Fibroblast of skin of left biceps (primary cell): ENCODE measurements around the gene RABGAP1L.

Source experiments
- DNase-seq, 2 experiments: peaks; one replicate each; pipeline ENCODE4 v3.0.0-alpha.2; 2013; ENCODE audit warnings: low read depth in 2 of 2

Gene RABGAP1L

GRCh38 chr1:174920093-174920492, 760.8 kb downstream of the RABGAP1L start:
- DNase-seq = no peak

DNA sequence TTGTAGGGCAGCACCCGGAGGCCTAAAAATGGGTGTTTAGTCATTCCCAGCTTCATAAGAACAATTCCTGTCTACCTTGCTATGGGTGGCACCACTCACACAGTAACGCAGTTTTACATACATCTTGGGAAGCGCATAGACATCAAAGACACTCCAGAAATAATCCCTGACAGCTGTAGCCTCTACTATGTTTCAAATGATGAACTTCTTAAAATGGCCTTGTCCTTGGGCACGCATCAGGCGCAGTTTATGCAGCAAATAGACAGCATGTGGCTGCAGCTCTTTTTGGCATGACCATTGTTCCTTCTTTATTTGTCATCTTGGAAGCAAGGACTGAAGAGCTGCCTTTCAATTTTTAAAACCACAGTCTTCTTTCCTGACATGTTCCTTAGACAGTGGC, 762.8 kb downstream of the RABGAP1L start:
- DNase-seq = no peak

GRCh38 chr1:174923820-174924219, 764.5 kb downstream of the RABGAP1L start:
- DNase-seq = no peak

DNA sequence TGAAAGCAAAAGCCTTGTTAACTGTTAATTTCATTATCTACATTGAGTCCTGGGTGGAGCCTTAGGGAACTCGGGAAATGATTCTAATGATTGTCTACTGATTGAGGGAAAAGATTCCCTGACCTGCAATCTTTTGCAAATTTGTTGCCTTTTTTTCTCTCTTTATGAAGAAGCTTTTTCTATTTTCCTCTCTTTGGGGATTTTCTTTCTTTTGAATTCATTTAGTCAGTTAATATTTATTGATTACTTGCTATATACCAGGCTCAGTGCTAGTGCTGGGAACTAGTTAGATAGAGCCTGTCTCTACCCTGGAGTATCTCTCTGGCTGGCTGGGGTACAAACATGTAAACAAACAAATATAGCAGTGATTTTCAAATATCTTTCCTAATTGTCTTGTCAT, 769.2 kb downstream of the RABGAP1L start:
- DNase-seq = no peak

DNA sequence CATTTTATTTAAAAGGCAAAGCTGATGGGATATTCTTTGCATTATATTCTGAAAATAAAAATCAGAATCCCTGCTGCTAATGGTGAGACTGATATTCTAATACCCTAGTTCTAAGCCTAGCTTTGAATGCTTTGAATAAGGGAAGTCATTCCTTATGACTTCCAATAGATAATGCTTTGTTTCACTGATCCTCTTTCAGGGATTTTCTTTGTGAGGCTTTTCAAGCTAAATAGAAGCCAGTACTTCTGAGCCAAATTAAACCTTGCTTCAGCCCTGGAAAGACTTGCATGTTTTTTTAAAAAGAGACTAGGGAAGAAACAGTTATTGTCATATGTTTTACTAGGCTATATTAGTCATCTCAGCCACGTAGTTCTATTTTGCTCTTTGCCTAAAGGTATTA, 771.9 kb downstream of the RABGAP1L start:
- no peak for DNase-seq

- no peak for DNase-seq
Observed at GRCh38 chr1:174932587-174932986, 773.3 kb downstream of the RABGAP1L start.

GRCh38 chr1:174935961-174936727, 776.8 kb downstream of the RABGAP1L start:
- no peak for DNase-seq

GRCh38 chr1:174938281-174939007, 779.1 kb downstream of the RABGAP1L start:
- DNase-seq = no peak

- no peak for DNase-seq
Observed at GRCh38 chr1:174939775-174940545, 780.6 kb downstream of the RABGAP1L start.

- no peak for DNase-seq
Observed at GRCh38 chr1:174940646-174941175, 781.4 kb downstream of the RABGAP1L start.

GRCh38 chr1:174942547-174943255, 783.4 kb downstream of the RABGAP1L start:
- no peak for DNase-seq

DNA sequence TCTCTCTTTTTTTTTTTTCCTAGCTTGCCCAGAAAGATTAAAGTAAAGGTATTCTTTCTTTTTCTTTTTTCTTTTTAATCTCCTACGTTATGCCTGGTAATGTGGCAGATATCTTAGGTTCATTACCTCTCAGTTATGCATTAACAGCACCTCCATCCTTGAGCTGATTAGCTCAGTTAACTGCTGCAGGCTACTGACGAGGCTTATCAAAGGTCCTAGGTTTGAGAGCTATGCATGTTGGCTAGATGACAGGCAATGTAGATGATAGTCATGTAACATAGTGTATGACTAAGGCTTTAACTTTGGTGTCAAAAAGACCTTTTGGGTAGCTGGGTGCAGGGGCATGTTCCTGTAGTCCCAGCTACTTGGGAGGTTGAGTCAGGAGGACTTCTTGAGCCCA, 786.7 kb downstream of the RABGAP1L start:
- no peak for DNase-seq

DNA sequence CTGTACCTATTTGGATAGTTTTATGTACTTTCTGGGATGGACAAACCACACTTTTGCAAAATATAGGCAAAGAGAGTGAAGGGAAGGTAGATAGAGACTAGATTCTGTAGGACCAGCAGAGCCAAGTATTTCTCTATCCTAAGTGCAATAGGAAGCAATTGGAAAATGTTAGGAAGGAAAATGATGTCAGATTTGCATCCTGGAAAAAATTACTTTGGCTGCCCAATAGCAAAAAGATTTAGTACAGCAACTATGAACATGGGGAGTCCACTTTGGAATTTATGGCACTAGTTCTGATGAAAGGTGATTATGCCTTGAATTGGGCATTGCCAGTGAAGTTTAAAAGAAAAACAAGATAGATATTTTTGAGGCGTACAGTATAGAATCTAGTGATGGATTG, 789.7 kb downstream of the RABGAP1L start:
- DNase-seq = no peak

DNA sequence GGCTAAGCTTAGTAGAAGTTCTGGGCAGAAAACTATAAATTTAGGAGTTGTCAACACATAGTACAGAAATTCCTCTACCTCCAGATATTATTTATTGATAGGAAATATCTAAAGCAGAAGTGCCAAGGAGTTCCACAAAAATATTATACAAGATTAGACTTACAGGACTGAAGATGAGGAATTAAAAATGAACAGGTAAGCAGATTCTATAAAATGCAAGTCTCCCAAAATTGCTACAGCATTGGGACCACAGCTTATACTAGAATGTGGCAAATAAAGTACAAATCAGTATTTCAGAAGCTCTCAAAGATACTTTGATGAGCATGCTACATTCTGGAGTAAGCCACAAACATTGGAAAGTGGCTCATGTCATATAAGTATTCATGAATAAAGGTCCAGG, 790.3 kb downstream of the RABGAP1L start:
- no peak for DNase-seq

- no peak for DNase-seq
Observed at GRCh38 chr1:174953285-174954072, 794.2 kb downstream of the RABGAP1L start.

GRCh38 chr1:174954073-174954460, 794.7 kb downstream of the RABGAP1L start:
- DNase-seq = no peak

DNA sequence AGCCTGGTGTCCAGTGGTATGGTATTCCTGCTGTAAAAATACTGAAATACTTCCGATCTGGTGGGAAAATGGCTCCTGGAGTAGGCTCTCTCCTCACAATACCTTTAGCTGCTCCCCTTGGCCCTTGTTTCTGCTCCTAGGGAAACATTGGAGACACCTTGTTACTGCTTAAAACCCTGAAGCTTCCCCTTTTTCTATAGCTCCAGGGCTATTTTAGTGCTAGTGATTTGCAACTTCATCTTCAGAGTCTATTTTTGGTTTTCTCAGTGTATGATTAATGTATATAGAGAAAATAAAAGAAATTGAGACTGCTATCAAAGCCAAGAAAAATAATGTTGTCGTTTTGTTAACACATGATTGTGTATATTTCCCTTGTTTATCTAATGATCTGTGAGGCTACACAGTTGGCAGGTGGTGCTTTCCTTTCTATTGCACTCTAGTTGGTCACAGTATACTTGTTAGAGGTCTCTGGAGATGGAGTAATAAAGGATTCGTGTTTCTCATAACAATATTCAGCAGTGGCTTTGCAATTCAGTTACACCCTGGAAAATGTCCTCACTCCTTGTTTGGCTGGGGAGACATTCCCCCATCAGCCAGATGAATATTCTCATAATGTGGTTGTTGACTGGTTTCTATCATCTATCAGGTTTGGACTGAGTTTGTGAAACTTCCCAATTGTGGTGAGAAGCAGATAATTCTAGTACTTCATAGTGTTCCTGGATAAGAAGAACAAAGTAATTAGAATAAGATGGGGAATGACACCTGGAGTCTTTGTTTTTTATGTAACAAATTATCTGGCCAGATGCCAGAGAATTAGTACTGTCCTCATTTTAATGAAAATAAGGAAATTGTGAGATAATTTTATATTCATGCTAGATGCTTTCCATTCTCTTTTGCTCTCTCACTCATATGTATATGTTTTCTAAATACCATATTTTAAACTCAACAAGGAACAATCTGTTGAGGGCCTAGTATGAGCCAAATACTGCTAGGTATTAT, 795.6 kb downstream of the RABGAP1L start:
- DNase-seq = no peak

GRCh38 chr1:174956086-174956485, 796.8 kb downstream of the RABGAP1L start:
- DNase-seq = no peak

- DNase-seq = no peak
Observed at GRCh38 chr1:174956976-174957375, 797.7 kb downstream of the RABGAP1L start.

- no peak for DNase-seq
Observed at GRCh38 chr1:174957829-174958228, 798.5 kb downstream of the RABGAP1L start.
